Hepatocyte (in vitro differentiated cells): ENCODE data around the gene GIMAP8. TPM values are rescaled to one million over a fixed set of nuclear protein-coding genes. Genes with fewer than 3 reads are reported as not detected.

Experiments used
- DNase-seq: peaks from one replicate; pipeline ENCODE4 v3.0.0-alpha.2; 2016; ENCODE audit warnings: low spot score
- H2AFZ ChIP-seq: fragments of 200-600 bp; sonication (generic); 2 replicates; pipeline ENCODE4 v1.6.0; 2016; ENCODE audit warnings: antibody characterized with exemption, mild to moderate bottlenecking
- H3K27ac ChIP-seq: fragments of 200-600 bp; sonication (generic); 2 replicates; pipeline ENCODE4 v1.5.1; 2016; ENCODE audit warnings: mild to moderate bottlenecking
- H3K27me3 ChIP-seq: fragments of 200-600 bp; sonication (generic); 2 replicates; pipeline ENCODE4 v1.6.1; 2016
- H3K36me3 ChIP-seq: fragments of 200-600 bp; sonication (generic); replicated peaks from 2 replicates; pipeline ENCODE4 v1.5.1; 2016; ENCODE audit warnings: low read depth; ENCODE audit not compliant: insufficient read depth
- H3K4me1 ChIP-seq: fragments of 200-600 bp; sonication (generic); 2 replicates; pipeline ENCODE4 v1.5.1; 2016; ENCODE audit warnings: mild to moderate bottlenecking, moderate library complexity; ENCODE audit not compliant: insufficient read depth
- H3K4me2 ChIP-seq: fragments of 200-600 bp; sonication (generic); 2 replicates; pipeline ENCODE4 v1.6.0; 2016
- H3K4me3 ChIP-seq: fragments of 200-600 bp; sonication (generic); 2 replicates; pipeline ENCODE4 v1.5.1; 2016; ENCODE audit warnings: mild to moderate bottlenecking
- H3K79me2 ChIP-seq: fragments of 200-600 bp; sonication (generic); 2 replicates; pipeline ENCODE4 v1.6.0; 2017; ENCODE audit warnings: mild to moderate bottlenecking
- H3K9me2 ChIP-seq: fragments of 200-600 bp; sonication (generic); replicated peaks from 2 replicates; pipeline ENCODE4 v1.6.0; 2017; ENCODE audit warnings: mild to moderate bottlenecking; ENCODE audit not compliant: insufficient read depth
- H3K9me3 ChIP-seq: fragments of 200-600 bp; sonication (generic); 2 replicates; pipeline ENCODE4 v1.5.1; 2016; ENCODE audit warnings: low read depth, mild to moderate bottlenecking
- H4K20me1 ChIP-seq: fragments of 200-600 bp; sonication (generic); 2 replicates; pipeline ENCODE4 v1.6.0; 2016; ENCODE audit warnings: mild to moderate bottlenecking; ENCODE audit not compliant: insufficient read depth, poor library complexity, severe bottlenecking
- EZH2 ChIP-seq: fragments of 200-600 bp; sonication (generic); IDR thresholded peaks from 2 replicates; pipeline ENCODE4 v1.6.1; 2016; ENCODE audit warnings: antibody characterized with exemption, mild to moderate bottlenecking, borderline replicate concordance
- EZH2phosphoT487 ChIP-seq: fragments of 200-600 bp; sonication (generic); IDR thresholded peaks from one replicate; pipeline ENCODE4 v1.6.1; 2018; ENCODE audit warnings: antibody characterized with exemption, mild to moderate bottlenecking, low read depth, moderate library complexity; ENCODE audit not compliant: unreplicated experiment, severe bottlenecking
- WGBS: methylation state at CpG from one replicate; pipeline ENCODE4 v1.1.6; 2016; ENCODE audit warnings: low lambda C conversion rate; ENCODE audit errors: missing lambda C conversion rate; 5-methylcytosine and 5-hydroxymethylcytosine counted together
- polyA plus RNA-seq: library from polyadenylated mRNA; unstranded; fragments of >200 nt; fragmentation: Nextera tagmentation; extraction: Ambion mirVana; gene quantifications from 2 replicates; pipeline ENCODE4 v1.2.1, GENCODE V29; 2016
- total RNA-seq: library from RNA; depleted of rRNA; stranded (reverse); fragments of >200 nt; gene quantifications from 2 replicates; pipeline ENCODE4 v1.2.3, GENCODE V29; 2014
- TF ChIP-seq, protein P1 (sequence below): fragments of 200-600 bp; sonication (generic); IDR thresholded peaks from 2 replicates; pipeline ENCODE4 v1.5.1; 2016; ENCODE audit warnings: antibody characterized with exemption, mild to moderate bottlenecking; ENCODE audit not compliant: poor library complexity

GIMAP8 gene
- total and polyA plus RNA-seq, 2 experiments from 2014 or later = 0.10 TPM; not detected in 1

DNA sequence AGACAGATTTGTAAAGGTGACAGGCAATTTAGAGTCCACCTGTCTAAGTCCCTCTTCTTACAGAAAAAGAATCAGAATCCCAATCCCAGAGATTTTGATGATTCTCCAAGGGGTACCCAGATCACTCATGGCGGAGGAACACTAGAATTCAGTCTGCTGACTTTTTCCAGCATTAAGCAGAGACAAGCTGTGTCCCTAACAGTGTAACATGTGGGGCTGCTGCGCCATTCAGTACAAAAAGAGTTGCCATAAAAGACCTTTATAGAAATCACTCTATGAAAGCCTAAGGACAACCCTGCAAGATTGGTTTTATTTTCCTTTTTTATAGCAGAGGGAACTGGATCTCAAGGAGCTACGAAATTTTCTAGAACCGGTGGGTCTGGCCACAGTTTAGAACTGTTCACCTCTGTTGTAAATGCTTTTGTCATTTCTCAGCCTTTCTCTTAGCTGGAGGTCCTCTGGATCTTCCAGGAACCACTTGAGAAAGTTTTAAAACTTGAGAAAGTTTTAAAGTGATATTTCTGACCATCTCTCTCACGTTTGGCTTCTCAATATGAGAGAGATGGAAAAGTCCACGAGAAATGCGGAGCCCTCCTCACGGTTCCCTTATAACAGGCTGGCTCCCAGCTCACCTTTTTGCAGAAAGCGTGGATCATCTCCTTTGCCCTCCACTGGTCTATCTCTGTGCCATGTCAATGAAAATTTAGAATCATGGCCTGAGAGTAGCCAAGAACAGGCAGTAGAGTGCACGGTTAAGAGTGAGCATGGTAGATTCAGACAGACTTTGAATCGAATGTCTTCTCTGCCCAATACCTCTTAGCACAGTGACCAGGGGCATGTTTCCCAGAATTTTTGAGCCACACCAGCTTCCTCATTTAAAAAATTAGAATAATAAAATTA, 65.1 kb downstream of the GIMAP8 start:
- H3K27me3 ChIP-seq = no peaks in the 10 kb centered on the region
- no peaks in the 10 kb centered on the region for H4K20me1 ChIP-seq
- TF ChIP-seq EZH2phosphoT487 (no peak), EZH2 (no peak)
- TF ChIP-seq, protein P1, sequence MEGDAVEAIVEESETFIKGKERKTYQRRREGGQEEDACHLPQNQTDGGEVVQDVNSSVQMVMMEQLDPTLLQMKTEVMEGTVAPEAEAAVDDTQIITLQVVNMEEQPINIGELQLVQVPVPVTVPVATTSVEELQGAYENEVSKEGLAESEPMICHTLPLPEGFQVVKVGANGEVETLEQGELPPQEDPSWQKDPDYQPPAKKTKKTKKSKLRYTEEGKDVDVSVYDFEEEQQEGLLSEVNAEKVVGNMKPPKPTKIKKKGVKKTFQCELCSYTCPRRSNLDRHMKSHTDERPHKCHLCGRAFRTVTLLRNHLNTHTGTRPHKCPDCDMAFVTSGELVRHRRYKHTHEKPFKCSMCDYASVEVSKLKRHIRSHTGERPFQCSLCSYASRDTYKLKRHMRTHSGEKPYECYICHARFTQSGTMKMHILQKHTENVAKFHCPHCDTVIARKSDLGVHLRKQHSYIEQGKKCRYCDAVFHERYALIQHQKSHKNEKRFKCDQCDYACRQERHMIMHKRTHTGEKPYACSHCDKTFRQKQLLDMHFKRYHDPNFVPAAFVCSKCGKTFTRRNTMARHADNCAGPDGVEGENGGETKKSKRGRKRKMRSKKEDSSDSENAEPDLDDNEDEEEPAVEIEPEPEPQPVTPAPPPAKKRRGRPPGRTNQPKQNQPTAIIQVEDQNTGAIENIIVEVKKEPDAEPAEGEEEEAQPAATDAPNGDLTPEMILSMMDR = no peak
- no peak overlapping the region for H3K27ac ChIP-seq
- no peak overlapping the region for H3K4me3 ChIP-seq
- H3K9me2 ChIP-seq = no peaks in the 10 kb centered on the region
- 87% methylated on average over 11 of the region's 11 CpGs for WGBS
- no peak overlapping the region for H2AFZ ChIP-seq
- no peak overlapping the region for H3K4me2 ChIP-seq
- no peaks in the 10 kb centered on the region for H3K79me2 ChIP-seq
- no peak for DNase-seq
- H3K36me3 ChIP-seq = no peaks in the 10 kb centered on the region
- no peaks in the 10 kb centered on the region for H3K9me3 ChIP-seq
- peaks cover 3% of the 10 kb centered on the region for H3K4me1 ChIP-seq

GRCh38 chr7:150516956-150517745, 66.7 kb downstream of the GIMAP8 start:
- 96% methylated on average over 1 of the region's 1 CpG for WGBS
- TF ChIP-seq EZH2phosphoT487 = no peak
- no peak for TF ChIP-seq EZH2
- TF ChIP-seq, protein P1 = no peak
- no peak overlapping the region for H3K27ac ChIP-seq

GRCh38 chr7:150519310-150519709, 68.9 kb downstream of the GIMAP8 start:
- Histone ChIP-seq H4K20me1 (no peaks in the 10 kb centered on the region), H3K79me2 (no peaks in the 10 kb centered on the region), H3K27ac (no peak overlapping the region), H3K4me1 (peaks cover 3% of the 10 kb centered on the region), H3K9me2 (no peaks in the 10 kb centered on the region), H3K4me3 (no peak overlapping the region), H3K9me3 (no peaks in the 10 kb centered on the region), H3K36me3 (no peaks in the 10 kb centered on the region), H2AFZ (no peak overlapping the region), H3K27me3 (no peaks in the 10 kb centered on the region), H3K4me2 (no peak overlapping the region)
- WGBS = 68% methylated on average over 2 of the region's 2 CpGs
- TF ChIP-seq EZH2phosphoT487 = no peak
- no peak for TF ChIP-seq EZH2
- TF ChIP-seq, protein P1 = no peak
- DNase-seq = no peak

More at GRCh38 chr7:150516956-150517745, 66.7 kb downstream of the GIMAP8 start:
- no peaks in the 10 kb centered on the region for H3K9me3 ChIP-seq
- no peaks in the 10 kb centered on the region for H3K79me2 ChIP-seq
- no peaks in the 10 kb centered on the region for H3K9me2 ChIP-seq
- no peaks in the 10 kb centered on the region for H3K27me3 ChIP-seq
- no peaks in the 10 kb centered on the region for H3K36me3 ChIP-seq
- no peak for DNase-seq
- H3K4me2 ChIP-seq = no peak overlapping the region
- peaks cover 3% of the 10 kb centered on the region for H3K4me1 ChIP-seq
- no peak overlapping the region for H2AFZ ChIP-seq
- H3K4me3 ChIP-seq = no peak overlapping the region
- no peaks in the 10 kb centered on the region for H4K20me1 ChIP-seq
